ENCODE results near the gene FAM90A1. TPM values are rescaled to one million over a fixed set of nuclear protein-coding genes. Genes with fewer than 3 reads are reported as not detected.
"Not testable (repeated sequence)": the region's sequence is repeated elsewhere in the genome, so short reads cannot be mapped to it uniquely, and the experiment has no call there.

Gene FAM90A1
- under 1 TPM; 0.13 to 0.18 TPM for polyA plus RNA-seq

DNA sequence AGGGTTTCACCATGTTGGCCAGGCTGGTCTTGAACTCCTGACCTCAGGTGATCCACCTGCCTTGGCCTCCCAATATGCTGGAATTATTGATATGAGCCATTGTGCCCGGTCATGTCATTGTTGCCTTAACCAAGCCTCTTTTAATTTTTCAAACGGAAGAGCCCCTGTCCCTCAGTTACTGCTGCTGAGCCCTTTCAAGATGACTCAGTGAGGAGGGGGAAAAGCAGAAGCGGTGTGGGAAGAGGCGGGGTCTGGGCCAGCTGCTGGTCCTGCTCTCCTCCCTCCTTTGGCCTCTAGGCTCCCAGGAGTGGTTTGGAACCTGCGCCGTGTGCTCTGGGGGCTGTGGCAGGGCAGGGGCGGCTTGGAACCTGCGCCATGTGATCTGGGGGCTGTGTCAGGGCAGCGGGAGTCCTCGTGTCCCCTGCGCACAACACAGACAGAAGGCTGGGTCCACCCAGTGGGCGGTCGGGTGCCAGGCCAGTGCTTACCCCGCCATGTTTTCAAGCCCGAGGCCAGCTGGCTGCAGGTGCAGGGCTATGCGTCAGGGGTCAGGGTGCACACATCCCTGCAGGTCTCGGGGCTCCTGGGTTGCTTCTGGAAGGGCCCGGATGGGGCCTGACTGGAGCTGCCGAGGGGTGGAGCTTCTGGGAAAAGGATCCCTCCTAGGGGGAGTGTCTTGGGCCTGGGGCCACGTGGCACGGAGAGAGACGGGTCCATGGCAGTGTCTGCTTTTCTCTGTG is at the start of gene FAM90A1:
FAM90A1 (minus strand) TSS at position 627 of the 740 bp plus-strand sequence. CDS start 2,786 bp downstream, outside the sequence.
- H3K36me3 ChIP-seq (ENCODE audit: control insufficient read depth in 2 of 2, insufficient read depth in 2 of 2, low read length in 1 of 2); H3K9me3 ChIP-seq (ENCODE audit: control insufficient read depth in 2 of 2, insufficient read depth in 1 of 2, low read depth in 1 of 2, low read length in 1 of 2); H3K4me1 ChIP-seq (ENCODE audit: control insufficient read depth in 2 of 2, insufficient read depth in 2 of 2, low read length in 1 of 2); H3K27ac ChIP-seq (ENCODE audit: low read depth in 2 of 2, low read length in 1 of 2); H3K27me3 ChIP-seq (ENCODE audit: control insufficient read depth in 1 of 2, insufficient read depth in 2 of 2, low read length in 2 of 2): not testable (repeated sequence)
- peak within 1 kb of the TSS in 1 of 2 donors; percentile 29 for H3K4me3 ChIP-seq (ENCODE audit: low read depth in 1 of 2, low read length in 2 of 2)
- 38 to 48% methylated on average over 22 of the region's 22 CpGs for WGBS, 2 donors

GRCh38 chr12:8276397-8276796 is 49.0 kb upstream of the FAM90A1 start:
- H3K27me3 ChIP-seq (ENCODE audit: control insufficient read depth in 1 of 2, insufficient read depth in 2 of 2, low read length in 2 of 2); H3K9me3 ChIP-seq (ENCODE audit: control insufficient read depth in 2 of 2, insufficient read depth in 1 of 2, low read depth in 1 of 2, low read length in 1 of 2); H3K27ac ChIP-seq (ENCODE audit: low read depth in 2 of 2, low read length in 1 of 2); H3K36me3 ChIP-seq (ENCODE audit: control insufficient read depth in 2 of 2, insufficient read depth in 2 of 2, low read length in 1 of 2); H3K4me3 ChIP-seq (ENCODE audit: low read depth in 1 of 2, low read length in 2 of 2); H3K4me1 ChIP-seq (ENCODE audit: control insufficient read depth in 2 of 2, insufficient read depth in 2 of 2, low read length in 1 of 2): not testable (repeated sequence)
- 94 to 100% methylated on average over 1 of the region's 2 CpGs for WGBS, 2 donors

GRCh38 chr12:8266706-8267105 is 39.3 kb upstream of the FAM90A1 start:
- H3K9me3 ChIP-seq (ENCODE audit: control insufficient read depth in 2 of 2, insufficient read depth in 1 of 2, low read depth in 1 of 2, low read length in 1 of 2); H3K4me1 ChIP-seq (ENCODE audit: control insufficient read depth in 2 of 2, insufficient read depth in 2 of 2, low read length in 1 of 2); H3K27ac ChIP-seq (ENCODE audit: low read depth in 2 of 2, low read length in 1 of 2); H3K4me3 ChIP-seq (ENCODE audit: low read depth in 1 of 2, low read length in 2 of 2); H3K27me3 ChIP-seq (ENCODE audit: control insufficient read depth in 1 of 2, insufficient read depth in 2 of 2, low read length in 2 of 2); H3K36me3 ChIP-seq (ENCODE audit: control insufficient read depth in 2 of 2, insufficient read depth in 2 of 2, low read length in 1 of 2): not testable (repeated sequence)
- 74 to 75% methylated on average over 4 of the region's 4 CpGs for WGBS, 2 donors

GRCh38 chr12:8264236-8264635 is 36.8 kb upstream of the FAM90A1 start:
- not testable (repeated sequence) for H3K36me3 ChIP-seq (ENCODE audit: control insufficient read depth in 2 of 2, insufficient read depth in 2 of 2, low read length in 1 of 2); H3K4me3 ChIP-seq (ENCODE audit: low read depth in 1 of 2, low read length in 2 of 2); H3K9me3 ChIP-seq (ENCODE audit: control insufficient read depth in 2 of 2, insufficient read depth in 1 of 2, low read depth in 1 of 2, low read length in 1 of 2); H3K27me3 ChIP-seq (ENCODE audit: control insufficient read depth in 1 of 2, insufficient read depth in 2 of 2, low read length in 2 of 2); H3K27ac ChIP-seq (ENCODE audit: low read depth in 2 of 2, low read length in 1 of 2); H3K4me1 ChIP-seq (ENCODE audit: control insufficient read depth in 2 of 2, insufficient read depth in 2 of 2, low read length in 1 of 2)
- WGBS, 2 donors = 72 to 75% methylated on average over 7 of the region's 7 CpGs

- H3K4me3 ChIP-seq (ENCODE audit: low read depth in 1 of 2, low read length in 2 of 2); H3K9me3 ChIP-seq (ENCODE audit: control insufficient read depth in 2 of 2, insufficient read depth in 1 of 2, low read depth in 1 of 2, low read length in 1 of 2); H3K36me3 ChIP-seq (ENCODE audit: control insufficient read depth in 2 of 2, insufficient read depth in 2 of 2, low read length in 1 of 2); H3K27me3 ChIP-seq (ENCODE audit: control insufficient read depth in 1 of 2, insufficient read depth in 2 of 2, low read length in 2 of 2); H3K4me1 ChIP-seq (ENCODE audit: control insufficient read depth in 2 of 2, insufficient read depth in 2 of 2, low read length in 1 of 2); H3K27ac ChIP-seq (ENCODE audit: low read depth in 2 of 2, low read length in 1 of 2): not testable (repeated sequence)
- 40 to 52% methylated on average over 14 of the region's 14 CpGs for WGBS, 2 donors
Observed at GRCh38 chr12:8261111-8261554, 33.7 kb upstream of the FAM90A1 start.

GRCh38 chr12:8256356-8256755 is 28.9 kb upstream of the FAM90A1 start:
- not testable (repeated sequence) for H3K36me3 ChIP-seq (ENCODE audit: control insufficient read depth in 2 of 2, insufficient read depth in 2 of 2, low read length in 1 of 2); H3K27me3 ChIP-seq (ENCODE audit: control insufficient read depth in 1 of 2, insufficient read depth in 2 of 2, low read length in 2 of 2); H3K4me3 ChIP-seq (ENCODE audit: low read depth in 1 of 2, low read length in 2 of 2); H3K4me1 ChIP-seq (ENCODE audit: control insufficient read depth in 2 of 2, insufficient read depth in 2 of 2, low read length in 1 of 2); H3K27ac ChIP-seq (ENCODE audit: low read depth in 2 of 2, low read length in 1 of 2); H3K9me3 ChIP-seq (ENCODE audit: control insufficient read depth in 2 of 2, insufficient read depth in 1 of 2, low read depth in 1 of 2, low read length in 1 of 2)
- 64 to 65% methylated on average over 5 of the region's 5 CpGs for WGBS, 2 donors

DNA sequence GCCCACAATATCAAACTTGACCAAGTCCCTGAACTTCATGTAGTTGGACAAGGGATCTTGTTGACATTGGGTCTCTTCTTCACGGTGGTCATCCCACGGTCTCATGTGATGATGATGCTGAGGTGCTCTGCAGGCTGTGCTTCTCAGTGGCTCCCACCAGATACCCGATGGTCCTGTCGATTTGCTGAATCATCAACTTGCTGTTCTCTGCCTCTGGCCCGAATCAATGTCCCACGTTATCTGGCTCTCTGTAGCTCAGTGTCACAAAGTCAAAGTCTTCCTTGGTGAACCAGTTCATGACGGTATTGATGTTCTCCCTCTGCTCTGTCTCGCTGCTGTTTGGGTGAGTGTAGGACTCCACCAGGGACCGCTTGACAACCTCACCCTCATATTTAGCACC is 27.3 kb upstream of the FAM90A1 start:
- not testable (repeated sequence) for H3K36me3 ChIP-seq (ENCODE audit: control insufficient read depth in 2 of 2, insufficient read depth in 2 of 2, low read length in 1 of 2); H3K27me3 ChIP-seq (ENCODE audit: control insufficient read depth in 1 of 2, insufficient read depth in 2 of 2, low read length in 2 of 2); H3K4me1 ChIP-seq (ENCODE audit: control insufficient read depth in 2 of 2, insufficient read depth in 2 of 2, low read length in 1 of 2); H3K9me3 ChIP-seq (ENCODE audit: control insufficient read depth in 2 of 2, insufficient read depth in 1 of 2, low read depth in 1 of 2, low read length in 1 of 2); H3K27ac ChIP-seq (ENCODE audit: low read depth in 2 of 2, low read length in 1 of 2); H3K4me3 ChIP-seq (ENCODE audit: low read depth in 1 of 2, low read length in 2 of 2)
- WGBS, 2 donors = 90 to 93% methylated on average over 9 of the region's 9 CpGs

GRCh38 chr12:8252056-8252818 is 24.8 kb upstream of the FAM90A1 start:
- H3K9me3 ChIP-seq (ENCODE audit: control insufficient read depth in 2 of 2, insufficient read depth in 1 of 2, low read depth in 1 of 2, low read length in 1 of 2) = not testable (repeated sequence)

DNA sequence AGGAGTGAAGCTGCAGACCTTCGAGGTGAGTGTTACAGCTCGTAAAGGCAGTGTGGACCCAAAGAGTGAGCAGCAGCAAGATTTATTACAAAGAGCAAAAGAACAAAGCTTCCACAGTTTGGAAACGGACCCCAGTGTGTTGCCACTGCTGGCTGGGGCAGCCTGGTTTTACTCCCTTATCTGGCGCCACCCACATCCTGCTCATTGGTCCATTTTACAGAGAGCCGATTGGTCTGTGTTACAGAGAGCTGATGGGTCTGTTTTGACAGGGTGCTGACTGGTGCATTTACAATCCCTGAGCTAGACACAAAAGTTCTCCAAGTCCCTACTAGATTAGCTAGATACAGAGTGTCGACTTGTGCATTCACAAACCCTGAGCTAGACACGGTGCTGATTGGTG is 24.2 kb upstream of the FAM90A1 start:
- not testable (repeated sequence) for H3K4me3 ChIP-seq (ENCODE audit: low read depth in 1 of 2, low read length in 2 of 2); H3K4me1 ChIP-seq (ENCODE audit: control insufficient read depth in 2 of 2, insufficient read depth in 2 of 2, low read length in 1 of 2); H3K27ac ChIP-seq (ENCODE audit: low read depth in 2 of 2, low read length in 1 of 2); H3K9me3 ChIP-seq (ENCODE audit: control insufficient read depth in 2 of 2, insufficient read depth in 1 of 2, low read depth in 1 of 2, low read length in 1 of 2); H3K36me3 ChIP-seq (ENCODE audit: control insufficient read depth in 2 of 2, insufficient read depth in 2 of 2, low read length in 1 of 2); H3K27me3 ChIP-seq (ENCODE audit: control insufficient read depth in 1 of 2, insufficient read depth in 2 of 2, low read length in 2 of 2)
- 66 to 81% methylated on average over 6 to 7 of the region's 7 CpGs for WGBS, 2 donors

More at GRCh38 chr12:8252056-8252818, 24.8 kb upstream of the FAM90A1 start:
- H3K27me3 ChIP-seq (ENCODE audit: control insufficient read depth in 1 of 2, insufficient read depth in 2 of 2, low read length in 2 of 2); H3K27ac ChIP-seq (ENCODE audit: low read depth in 2 of 2, low read length in 1 of 2); H3K4me1 ChIP-seq (ENCODE audit: control insufficient read depth in 2 of 2, insufficient read depth in 2 of 2, low read length in 1 of 2); H3K4me3 ChIP-seq (ENCODE audit: low read depth in 1 of 2, low read length in 2 of 2); H3K36me3 ChIP-seq (ENCODE audit: control insufficient read depth in 2 of 2, insufficient read depth in 2 of 2, low read length in 1 of 2): not testable (repeated sequence)
- 91% methylated on average over 25 to 28 of the region's 29 CpGs for WGBS, 2 donors

Measured in esophagus (tissue), 2 donors.